GM19455 (cell line): Measurements from ENCODE around the gene MMUT.
A peak's percentile ranks its signal among the peaks of the same experiment; 100 is the strongest.
"Not testable (repeated sequence)": the region's sequence is repeated elsewhere in the genome, so short reads cannot be mapped to it uniquely, and the experiment has no call there.

Experiments
- ATAC-seq: cut with Tn5 transposase; IDR thresholded peaks from one replicate; pipeline ENCODE4 v1.9.1; 2021; ENCODE audit not compliant: unreplicated experiment

Gene MMUT

DNA sequence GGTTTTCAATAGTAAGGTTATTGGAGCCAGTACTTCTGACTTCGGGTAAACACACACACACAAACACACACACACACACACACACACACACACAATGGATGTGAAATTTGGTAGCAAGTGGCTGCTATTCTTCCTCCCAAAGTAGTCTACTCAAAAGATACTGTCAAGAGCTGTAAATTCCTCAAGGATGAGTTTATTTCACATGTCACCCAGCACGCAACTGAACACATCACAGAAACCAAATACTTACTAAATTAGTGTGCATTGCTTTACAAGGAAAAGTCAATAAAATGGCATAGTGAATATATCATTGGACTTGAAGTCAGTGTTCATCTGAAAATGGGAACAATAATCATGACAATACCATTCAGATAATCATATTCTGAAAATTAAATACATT is 32.9 kb downstream of the MMUT start:
- no peak for ATAC-seq

DNA sequence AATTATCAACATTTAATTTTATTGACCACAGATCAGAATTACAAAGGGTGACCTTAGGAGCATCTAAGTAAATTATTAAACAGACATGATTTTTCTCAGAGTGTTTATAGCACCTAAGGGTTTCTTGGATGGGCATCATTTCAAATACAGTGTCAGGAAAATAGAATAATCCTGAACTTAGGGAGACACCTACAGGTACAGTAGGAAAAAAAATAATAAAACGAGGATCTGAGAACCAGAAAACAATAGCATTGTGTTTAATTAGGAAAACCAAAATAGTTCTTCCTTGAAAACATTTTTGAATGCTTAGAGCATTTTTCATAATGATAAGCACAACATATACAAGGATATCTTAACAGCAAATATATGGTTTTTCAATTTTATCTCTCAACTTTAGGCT is 39.2 kb downstream of the MMUT start:
- ATAC-seq = no peak

DNA sequence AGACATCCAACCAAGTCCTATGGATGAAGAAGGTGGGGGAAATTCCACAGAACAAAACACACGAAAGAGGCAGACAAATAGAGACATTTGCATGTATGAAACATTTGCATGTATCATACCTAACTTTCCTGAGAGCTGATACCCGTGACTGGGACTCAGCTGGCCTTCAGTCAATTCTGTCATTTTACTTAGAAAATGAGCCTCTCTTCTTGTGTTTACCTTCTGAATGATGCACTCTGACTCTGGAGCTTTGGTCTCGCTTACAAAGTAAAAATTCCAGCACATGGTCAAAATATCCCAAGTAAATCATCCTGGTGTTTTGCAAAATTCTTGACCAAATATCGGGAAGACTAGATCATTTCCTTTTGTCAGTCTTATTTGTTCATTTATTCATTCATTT is 46.9 kb downstream of the MMUT start:
- ATAC-seq = no peak

DNA sequence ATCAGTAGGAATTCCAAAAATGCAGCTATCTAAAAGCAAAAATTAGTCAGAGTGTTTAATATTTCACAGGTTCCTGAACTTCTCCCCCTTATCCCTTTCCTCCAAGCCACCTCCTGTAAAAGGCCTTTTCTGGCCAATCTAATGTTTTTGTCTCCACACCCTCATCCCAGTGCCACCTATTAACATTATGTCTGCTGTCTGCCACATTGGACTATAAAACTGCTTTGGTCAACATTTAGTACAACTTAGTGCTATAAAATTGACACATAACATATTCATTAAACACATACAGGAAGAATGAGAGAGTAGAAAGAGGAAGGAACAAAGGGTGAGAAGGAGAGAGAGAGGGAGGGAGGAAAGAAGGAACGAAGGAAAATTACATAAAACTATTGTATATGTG is 47.7 kb downstream of the MMUT start:
- no peak for ATAC-seq

DNA sequence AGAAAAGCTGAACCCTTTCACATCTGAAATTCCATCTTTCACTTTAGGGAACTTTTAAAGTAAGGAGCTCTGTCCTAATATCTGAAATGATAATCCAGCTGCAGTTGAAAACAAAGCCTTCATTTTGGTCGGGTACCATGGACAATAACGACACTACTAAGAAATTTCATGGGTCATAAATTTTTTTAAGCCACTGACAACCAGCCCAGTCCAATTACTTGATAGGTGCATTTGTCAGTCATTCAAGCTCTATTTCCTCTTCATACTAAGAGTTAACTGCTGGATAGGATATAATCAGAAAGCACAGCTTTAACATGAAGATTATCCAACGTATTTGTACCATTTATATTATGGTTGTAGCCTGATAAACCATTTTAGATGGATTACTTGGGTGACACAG is 52.5 kb downstream of the MMUT start:
- no peak for ATAC-seq

DNA sequence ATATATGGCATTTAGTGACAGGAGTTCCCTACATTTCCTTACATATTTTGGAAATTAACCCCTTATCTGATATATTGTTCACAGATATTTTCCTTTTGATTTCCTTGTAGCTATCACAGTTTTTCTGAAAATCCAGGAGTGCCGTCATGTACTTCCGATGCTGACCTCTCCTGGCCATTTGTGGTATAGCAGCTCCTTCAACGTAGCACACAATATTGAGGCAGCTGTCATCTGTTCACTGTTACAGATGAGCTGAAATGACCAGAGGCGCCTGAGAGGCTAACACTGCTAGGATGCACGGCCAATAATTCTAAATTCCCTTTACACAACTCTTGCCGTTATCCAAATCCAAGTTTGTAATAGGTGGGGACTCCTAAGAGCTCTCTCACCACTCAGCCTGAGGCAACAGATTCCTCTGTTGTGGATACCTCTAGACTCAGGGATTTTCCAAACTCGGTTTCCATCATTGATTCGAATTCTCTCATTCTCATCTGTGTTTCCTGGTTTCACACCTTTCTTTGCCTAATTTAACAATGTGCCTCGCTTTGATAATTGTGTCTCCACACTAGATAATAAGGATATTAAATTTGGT is 53.0 kb downstream of the MMUT start:
- peak; percentile 89 for ATAC-seq

DNA sequence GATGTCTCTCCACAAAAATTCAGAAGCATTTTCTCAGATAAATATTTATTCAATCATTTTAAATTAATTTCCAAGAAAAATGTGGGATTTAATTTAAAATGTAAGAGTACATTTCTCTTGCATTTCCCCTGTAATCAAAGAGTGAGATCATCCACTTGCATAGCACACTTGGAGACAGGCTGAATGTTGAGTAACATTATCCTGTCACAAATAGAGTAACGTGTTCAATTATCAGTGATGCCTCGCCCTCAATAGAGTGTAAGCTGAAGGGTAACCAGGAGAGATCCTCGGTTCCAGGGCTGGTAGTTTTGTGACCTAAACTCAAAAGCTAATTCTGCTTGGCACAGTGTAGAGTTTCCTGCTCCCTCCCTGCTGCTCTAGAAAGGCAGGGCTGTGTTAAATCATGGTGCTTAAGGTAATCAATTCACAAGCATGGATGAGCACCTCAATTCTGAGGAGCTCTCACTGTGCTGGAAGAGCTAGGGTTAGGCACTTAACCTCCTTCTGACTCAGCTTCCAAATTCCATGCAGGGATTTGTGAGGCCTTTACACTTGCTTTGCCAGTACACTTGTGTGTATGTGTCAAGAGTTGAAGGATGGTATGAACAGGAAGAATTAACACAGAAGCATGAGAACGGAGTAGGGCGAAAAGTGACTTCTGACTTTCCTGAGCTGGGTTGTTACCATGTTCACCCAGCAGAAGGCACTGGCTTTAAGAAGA is 56.6 kb downstream of the MMUT start:
- no peak for ATAC-seq

DNA sequence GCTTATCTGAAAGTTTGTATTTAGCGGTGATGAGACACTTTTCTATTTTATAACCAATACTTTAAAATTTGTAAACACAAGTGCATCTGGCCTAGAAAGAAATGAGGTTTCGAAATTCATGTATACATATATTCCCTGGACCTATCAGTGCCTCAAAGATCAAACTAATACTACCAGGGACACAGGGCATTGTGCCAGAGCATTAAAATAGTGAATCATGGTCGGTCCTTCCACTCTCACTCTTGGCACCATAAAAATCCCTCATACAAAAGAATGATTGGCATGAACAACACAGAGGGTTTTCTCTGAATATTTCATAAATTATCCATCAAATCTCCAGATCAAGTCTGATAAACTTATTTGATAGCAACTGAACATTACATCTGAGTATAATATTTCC is 62.0 kb downstream of the MMUT start:
- no peak for ATAC-seq

DNA sequence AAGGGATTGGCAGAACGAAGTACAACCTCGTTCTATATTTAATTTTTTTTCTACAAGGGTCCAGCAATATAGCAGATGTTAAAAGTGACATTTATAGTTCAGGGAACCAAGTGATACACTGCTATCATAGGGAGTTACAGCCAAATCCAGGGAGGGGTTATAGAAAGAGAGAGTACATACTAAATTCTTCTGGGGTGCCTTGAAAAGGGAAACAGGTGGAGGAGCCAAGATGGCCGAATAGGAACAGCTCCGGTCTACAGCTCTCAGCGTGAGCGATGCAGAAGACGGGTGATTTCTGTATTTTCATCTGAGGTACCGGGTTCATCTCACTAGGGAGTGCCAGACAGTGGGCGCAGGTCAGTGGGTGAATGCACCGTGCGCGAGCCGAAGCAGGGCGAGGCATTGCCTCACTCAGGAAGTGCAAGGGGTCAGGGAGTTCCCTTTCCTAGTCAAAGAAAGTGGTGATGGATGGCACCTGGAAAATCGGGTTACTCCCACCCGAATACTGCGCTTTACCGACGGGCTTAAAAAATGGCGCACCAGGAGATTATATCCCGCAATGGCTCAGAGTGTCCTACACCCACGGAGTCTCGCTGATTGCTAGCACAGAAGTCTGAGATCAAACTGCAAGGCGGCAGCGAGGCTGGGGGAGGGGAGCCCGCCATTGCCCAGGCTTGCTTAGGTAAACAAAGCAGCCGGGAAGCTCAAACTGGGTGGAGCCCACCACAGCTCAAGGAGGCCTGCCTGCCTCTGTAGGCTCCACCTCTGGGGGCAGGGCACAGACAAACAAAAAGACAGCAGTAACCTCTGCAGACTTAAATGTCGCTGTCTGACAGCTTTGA is 76.2 kb downstream of the MMUT start:
- not testable (repeated sequence) for ATAC-seq

DNA sequence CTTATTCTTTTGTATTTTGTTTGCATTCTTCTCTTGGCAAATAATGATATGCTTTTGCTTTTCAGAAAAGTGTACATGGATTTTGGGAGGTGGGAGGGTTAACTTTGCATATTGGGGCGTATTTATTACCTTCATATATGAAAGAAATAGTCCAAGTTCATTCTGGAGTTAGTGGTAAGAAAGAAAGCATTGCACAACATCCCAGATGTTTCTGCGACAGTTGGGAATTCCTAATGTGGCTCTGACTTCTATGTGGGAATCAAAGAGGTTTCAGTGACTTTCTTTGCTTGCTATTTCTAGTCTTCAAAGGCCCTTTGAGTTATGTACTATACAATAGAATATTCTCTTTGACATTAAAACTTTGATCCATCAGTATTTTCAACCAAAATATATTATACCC is 78.1 kb downstream of the MMUT start:
- ATAC-seq = no peak
